Measurements from ENCODE around the gene OR10J5. TPM values are rescaled to one million over a fixed set of nuclear protein-coding genes. Genes with fewer than 3 reads are reported as not detected.
"Not testable (repeated sequence)": the region's sequence is repeated elsewhere in the genome, so short reads cannot be mapped to it uniquely, and the experiment has no call there.

OR10J5 gene
- total RNA-seq, 2 experiments from 2014 or later = not detected

DNA sequence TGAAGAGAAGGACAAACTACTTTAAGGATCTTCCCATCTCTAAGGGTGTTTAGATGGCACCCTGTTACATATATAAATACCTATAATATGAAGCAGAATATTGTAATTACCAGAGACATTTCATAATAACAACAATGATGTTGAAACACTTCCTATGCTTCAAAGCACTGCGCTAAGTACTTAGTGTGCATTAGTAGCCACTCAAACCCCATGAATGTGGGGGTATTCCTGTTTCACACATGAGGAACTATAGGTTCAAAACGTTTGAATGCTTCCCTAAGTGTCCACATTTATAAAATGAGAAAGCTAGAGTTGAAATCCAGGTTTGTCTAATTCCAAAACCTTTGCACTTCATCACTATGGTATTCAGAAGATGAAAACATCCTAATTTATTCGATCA lies 18.5 kb upstream of the OR10J5 start:
- ChIA-PET CTCF (no interaction called here), POLR2A (no interaction called here)
- intact Hi-C loops (cut with micrococcal nuclease) = no loop called here
- Mint-ChIP-seq H3K4me3 (no peak overlapping the region), H3K27ac (no peak overlapping the region), H3K4me1 (ENCODE audit: low read depth) (no peaks in the 10 kb centered on the region), H3K9me3 (no peaks in the 10 kb centered on the region), H3K27me3 (peaks cover 14% of the 10 kb centered on the region), H3K36me3 (ENCODE audit: low read depth) (no peaks in the 10 kb centered on the region)
- TF ChIP-seq, protein P1, sequence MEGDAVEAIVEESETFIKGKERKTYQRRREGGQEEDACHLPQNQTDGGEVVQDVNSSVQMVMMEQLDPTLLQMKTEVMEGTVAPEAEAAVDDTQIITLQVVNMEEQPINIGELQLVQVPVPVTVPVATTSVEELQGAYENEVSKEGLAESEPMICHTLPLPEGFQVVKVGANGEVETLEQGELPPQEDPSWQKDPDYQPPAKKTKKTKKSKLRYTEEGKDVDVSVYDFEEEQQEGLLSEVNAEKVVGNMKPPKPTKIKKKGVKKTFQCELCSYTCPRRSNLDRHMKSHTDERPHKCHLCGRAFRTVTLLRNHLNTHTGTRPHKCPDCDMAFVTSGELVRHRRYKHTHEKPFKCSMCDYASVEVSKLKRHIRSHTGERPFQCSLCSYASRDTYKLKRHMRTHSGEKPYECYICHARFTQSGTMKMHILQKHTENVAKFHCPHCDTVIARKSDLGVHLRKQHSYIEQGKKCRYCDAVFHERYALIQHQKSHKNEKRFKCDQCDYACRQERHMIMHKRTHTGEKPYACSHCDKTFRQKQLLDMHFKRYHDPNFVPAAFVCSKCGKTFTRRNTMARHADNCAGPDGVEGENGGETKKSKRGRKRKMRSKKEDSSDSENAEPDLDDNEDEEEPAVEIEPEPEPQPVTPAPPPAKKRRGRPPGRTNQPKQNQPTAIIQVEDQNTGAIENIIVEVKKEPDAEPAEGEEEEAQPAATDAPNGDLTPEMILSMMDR (IDR thresholded peaks at IDR 0.05) = no peak
- DNase-seq = no peak
- no peak for ATAC-seq

DNA sequence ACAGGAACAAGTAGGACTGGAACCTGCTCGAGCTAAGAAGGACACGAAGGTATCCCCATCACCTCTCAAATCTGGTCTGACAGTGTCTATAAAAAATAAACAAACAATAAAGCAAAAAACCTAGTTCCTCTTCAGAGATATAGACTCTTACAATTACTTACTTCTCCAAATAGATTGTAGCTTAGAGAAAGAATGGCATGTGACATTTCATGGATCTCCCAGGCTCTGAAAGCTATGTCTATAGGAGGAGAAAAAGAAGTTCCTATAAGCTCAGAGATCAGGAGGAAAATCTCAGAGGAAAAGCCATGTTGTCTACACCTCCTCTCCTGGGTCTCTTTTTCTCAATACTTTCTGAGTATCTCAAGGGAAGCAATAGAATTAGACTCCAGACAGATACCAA lies 12.3 kb upstream of the OR10J5 start:
- ChIA-PET CTCF (no interaction called here), POLR2A (no interaction called here)
- peaks cover 15% of the 10 kb centered on the region for H3K27me3 Mint-ChIP-seq
- DNase-seq = no peak
- H3K4me3 Mint-ChIP-seq = no peak overlapping the region
- no peaks in the 10 kb centered on the region for H3K4me1 Mint-ChIP-seq (ENCODE audit: low read depth)
- no peaks in the 10 kb centered on the region for H3K9me3 Mint-ChIP-seq
- no peaks in the 10 kb centered on the region for H3K36me3 Mint-ChIP-seq (ENCODE audit: low read depth)
- TF ChIP-seq, protein P1 (IDR thresholded peaks at IDR 0.05) = no peak
- intact Hi-C loops (cut with micrococcal nuclease) = no loop called here
- no peak for ATAC-seq
- no peak overlapping the region for H3K27ac Mint-ChIP-seq

DNA sequence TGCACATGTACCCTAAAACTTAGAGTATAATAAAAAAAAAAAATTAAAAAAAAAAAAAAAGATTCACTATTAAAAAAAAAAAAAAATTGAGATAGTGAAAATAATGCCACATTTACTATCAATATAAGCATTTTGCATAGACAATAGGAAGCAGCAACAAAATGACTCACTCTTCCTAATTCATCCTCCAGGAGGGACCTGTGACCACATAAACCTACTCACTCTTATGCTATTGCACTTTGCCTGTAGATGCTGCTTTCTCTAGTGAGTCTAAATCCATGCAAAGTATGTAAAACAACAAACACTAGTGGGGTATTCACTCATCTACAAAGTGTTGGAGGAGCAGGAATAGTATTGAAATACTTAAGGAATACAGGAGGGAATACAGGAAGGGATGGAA lies 2.9 kb downstream of the OR10J5 start:
- POLR2A ChIA-PET = no interaction called here
- no peak overlapping the region for H3K4me3 Mint-ChIP-seq
- H3K27ac Mint-ChIP-seq = no peak overlapping the region
- ATAC-seq (no peak), DNase-seq (no peak)
- H3K27me3 Mint-ChIP-seq = peaks cover 17% of the 10 kb centered on the region
- intact Hi-C loops (cut with micrococcal nuclease) = no loop called here
- peaks cover 3% of the 10 kb centered on the region for H3K9me3 Mint-ChIP-seq
- no peaks in the 10 kb centered on the region for H3K36me3 Mint-ChIP-seq (ENCODE audit: low read depth)
- TF ChIP-seq, protein P1 (IDR thresholded peaks at IDR 0.05) = no peak
- CTCF ChIA-PET = no interaction called here
- H3K4me1 Mint-ChIP-seq (ENCODE audit: low read depth) = no peaks in the 10 kb centered on the region

DNA sequence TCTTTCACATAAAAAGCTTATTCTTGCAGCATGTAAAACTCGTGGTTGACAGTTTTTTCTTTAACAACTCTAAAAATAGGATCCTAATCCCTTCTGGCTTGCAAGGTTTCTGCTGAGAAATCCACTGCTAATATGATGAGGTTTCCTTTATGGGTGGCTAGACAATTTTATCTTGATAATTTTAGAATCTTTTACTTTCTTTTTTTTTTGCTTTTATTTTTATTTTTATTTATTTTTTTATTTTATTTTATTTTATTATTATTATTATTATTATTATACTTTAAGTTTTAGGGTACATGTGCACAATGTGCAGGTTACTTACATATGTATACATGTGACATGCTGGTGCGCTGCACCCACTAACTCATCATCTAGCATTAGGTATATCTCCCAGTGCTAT lies 11.0 kb downstream of the OR10J5 start:
- H3K27me3 Mint-ChIP-seq; H3K27ac Mint-ChIP-seq; DNase-seq; intact Hi-C loops (cut with micrococcal nuclease); H3K4me3 Mint-ChIP-seq; H3K4me1 Mint-ChIP-seq (ENCODE audit: low read depth); CTCF ChIA-PET; H3K9me3 Mint-ChIP-seq; POLR2A ChIA-PET; H3K36me3 Mint-ChIP-seq (ENCODE audit: low read depth); ATAC-seq: not testable (repeated sequence)

DNA sequence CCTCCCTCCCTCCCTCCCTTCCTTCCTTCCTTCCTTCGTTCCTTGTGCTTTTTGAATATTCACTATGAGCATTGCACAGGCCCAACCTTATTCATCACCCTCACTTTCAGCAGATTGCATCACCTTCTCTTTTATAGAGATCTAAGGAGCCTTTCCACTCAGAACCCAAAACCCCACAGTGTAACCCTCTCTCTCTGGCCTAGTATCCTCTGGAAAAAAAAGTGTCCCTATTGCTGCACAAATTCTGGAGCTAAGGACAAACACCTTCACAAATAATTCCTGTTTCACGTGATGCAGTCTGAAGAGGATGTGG lies 25.6 kb downstream of the OR10J5 start:
- peaks cover 15% of the 10 kb centered on the region for H3K9me3 Mint-ChIP-seq
- POLR2A ChIA-PET = no interaction called here
- no peak for ATAC-seq
- TF ChIP-seq, protein P1 (IDR thresholded peaks at IDR 0.05) = no peak
- H3K27me3 Mint-ChIP-seq = peaks cover 11% of the 10 kb centered on the region
- CTCF ChIA-PET = no interaction called here
- peaks cover 1% of the 10 kb centered on the region for H3K36me3 Mint-ChIP-seq (ENCODE audit: low read depth)
- no peaks in the 10 kb centered on the region for H3K4me1 Mint-ChIP-seq (ENCODE audit: low read depth)
- no peak for DNase-seq
- intact Hi-C loops (cut with micrococcal nuclease) = no loop called here
- H3K4me3 Mint-ChIP-seq = no peak overlapping the region
- H3K27ac Mint-ChIP-seq = no peak overlapping the region

Measured in activated CD8-positive, alpha-beta T cell treated with anti-CD3 and anti-CD28 coated beads for 36 hours (primary cell).